HG03095 (cell line): ENCODE measurements around the gene CHST8.
"Not testable (repeated sequence)": the region's sequence is repeated elsewhere in the genome, so short reads cannot be mapped to it uniquely, and the experiment has no call there.

Experiments
- ATAC-seq: cut with Tn5 transposase; IDR thresholded peaks from one replicate; pipeline ENCODE4 v1.9.1; 2021; ENCODE audit warnings: moderate library complexity; ENCODE audit not compliant: unreplicated experiment

The CHST8 gene

DNA sequence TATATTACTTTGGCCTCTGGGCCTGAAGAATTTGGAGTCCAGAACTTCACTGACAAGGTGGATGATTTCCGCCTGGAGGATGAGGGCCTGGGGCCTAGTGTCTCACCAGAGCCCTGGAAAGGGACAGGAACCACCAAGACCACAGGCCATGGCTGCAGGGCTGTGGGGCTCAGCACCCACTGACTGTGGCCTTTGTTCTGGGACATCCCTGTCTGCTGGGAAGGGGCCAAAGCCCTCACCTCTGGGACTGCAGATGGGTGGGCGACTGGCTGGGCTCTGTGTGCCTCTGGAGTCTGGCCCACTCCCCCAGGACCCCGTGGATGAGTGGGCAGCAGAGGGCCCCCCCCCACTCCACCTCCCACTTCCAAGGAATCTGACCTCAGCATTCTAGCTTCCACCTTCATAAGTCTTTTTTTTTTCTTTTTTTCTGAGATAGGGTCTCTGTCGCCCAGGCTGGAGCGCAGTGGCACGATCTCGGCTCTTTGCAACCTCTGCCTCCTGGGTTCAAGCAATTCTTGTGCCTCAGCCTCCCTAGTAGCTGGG is 20.3 kb downstream of the CHST8 start:
- ATAC-seq, result no peak

DNA sequence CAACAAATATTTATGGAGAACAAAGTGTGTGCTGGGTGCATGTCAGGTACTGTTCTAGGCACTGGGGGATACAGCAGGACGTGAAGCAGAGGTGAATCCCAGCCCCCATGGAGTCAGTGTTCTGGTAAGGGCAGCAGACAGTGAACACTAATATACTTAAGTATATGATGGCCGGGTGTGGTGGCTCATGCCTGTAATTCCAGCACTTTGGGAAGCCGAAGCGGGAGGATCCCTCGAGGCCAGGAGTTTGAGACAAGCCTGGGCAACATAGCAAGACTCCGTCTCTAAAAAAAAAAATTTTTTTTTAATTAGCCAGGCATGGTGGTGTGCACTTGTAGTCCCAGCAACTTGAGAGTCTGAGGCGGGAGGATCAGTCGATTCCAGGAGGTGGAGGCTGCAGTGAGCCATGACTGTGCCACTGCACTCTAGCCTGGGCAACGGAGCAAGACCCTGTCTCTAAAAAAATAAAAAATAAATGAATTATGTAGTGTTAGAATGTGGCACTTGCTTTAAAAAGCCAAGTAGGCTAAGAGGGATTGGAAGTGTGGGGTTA is 22.6 kb downstream of the CHST8 start:
- ATAC-seq, result no peak

DNA sequence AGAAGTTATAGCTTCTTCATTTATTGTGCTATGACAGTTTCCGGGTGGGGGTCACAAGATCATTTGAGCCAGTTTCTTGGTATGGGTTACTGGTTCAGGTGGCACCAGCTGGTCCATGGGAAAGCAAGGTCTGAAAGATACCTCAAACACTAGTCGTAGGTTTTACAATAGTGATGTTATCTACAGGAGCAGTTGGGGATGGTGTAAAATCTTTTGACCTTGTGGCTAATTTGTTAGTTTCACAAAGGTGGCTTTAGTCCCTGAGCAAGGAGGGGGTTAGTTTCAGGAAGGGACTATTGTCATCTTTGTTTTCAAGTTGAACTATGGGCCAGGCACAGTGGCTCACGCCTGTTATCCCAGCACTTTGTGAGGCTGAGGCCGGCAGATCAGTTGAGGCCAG is 24.6 kb downstream of the CHST8 start:
- ATAC-seq, result no peak

DNA sequence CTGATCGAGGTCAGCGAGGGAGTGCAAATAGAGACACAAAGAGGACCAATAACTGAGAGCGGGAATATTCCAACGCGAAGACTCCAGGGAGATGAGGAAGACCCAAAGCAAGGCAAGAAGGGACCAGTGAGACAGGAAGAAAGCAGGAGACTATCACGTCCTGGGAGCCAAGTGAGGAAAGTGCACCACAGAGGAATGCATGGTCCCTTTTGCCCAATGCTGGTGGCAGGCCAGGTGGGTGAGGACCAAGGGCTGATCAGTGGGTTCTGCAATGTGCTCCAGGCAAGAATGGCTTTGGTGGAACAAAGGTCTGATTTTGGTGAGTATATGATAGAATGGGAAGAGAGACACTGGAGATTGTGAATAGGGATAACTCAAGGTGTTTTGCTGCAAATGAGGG is 25.4 kb downstream of the CHST8 start:
- ATAC-seq, result no peak

DNA sequence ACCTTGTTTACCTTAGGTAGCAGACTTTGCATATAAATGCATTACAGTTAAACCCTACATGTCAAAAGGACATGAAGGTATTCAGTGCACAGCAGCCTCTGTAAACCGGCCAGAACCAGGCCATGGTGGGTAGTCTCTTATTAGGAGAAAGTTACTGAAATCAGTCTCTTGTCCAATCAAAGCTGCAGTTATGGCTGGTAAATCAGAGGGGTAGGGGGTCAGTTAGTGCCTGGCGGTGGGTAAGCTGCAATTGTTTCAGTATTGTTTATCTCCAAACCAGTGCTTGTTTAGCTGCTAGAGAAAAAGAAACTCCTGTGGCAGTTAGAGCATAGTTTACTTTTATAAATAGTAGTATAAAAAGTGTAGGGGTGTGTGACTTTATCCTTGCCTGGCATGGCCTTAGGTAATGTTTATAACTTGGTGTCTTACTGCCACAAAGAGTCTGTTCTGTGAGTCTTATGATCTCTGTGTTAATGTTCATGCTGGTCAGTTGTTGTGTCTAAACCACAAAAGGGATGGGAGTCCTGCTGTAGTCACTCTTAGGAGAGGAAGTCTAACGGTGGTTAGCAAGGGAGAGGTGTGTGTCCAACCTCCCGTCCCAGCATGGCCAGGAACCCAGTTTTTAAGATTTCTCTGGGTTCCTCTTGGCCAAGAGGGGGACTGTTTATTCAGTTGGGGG is 28.0 kb downstream of the CHST8 start:
- no peak for ATAC-seq

DNA sequence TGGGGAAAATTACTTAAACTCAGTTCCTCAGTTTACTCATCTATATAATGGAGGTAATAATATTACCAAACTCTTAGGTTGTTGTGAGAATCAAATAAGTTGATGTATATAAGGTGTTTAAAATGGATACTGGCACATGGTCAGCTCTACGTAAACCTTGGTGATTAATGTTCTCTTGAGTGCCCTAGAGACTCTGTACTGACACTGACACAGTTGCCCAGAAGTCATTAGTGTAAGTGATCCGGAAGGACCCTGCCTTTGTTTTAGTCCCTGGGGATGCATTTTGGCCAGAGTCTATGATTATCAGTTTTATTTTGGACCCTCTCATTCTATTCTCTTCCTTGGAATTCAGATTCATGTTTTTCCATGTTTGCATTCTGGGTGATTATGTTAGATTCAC is 31.9 kb downstream of the CHST8 start:
- no peak for ATAC-seq

DNA sequence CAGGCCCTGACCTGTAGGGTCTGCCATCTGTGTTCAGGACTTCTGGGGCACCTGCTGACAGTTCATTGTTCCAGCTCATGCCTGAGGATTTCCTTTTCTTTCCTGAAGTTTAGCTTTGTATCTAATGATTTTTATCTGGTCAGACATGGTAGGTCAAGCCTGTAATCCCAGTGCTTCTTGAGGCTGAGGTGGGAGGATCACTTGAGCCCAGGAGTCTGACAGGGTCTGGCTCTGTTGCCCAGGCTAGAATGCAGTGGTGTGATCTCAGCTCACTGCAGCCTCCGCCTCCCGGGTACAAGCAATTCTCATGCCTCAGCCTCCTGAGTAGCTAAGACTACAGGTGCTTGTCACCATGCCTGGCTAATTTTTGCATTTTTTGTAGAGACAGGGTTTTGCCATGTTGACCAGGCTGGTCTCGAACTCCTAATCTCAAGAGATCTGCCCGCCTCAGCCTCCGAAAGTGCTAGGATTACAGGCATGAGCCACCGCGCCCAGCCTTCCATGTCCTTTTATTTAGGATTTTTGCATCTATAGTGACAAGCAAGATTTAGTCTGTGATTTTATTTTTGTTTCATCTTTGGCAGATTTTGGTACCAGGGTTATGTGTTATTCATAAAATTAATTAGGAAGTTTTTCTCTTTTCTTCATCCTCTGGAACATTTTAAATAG is 33.2 kb downstream of the CHST8 start:
- ATAC-seq, result no peak

DNA sequence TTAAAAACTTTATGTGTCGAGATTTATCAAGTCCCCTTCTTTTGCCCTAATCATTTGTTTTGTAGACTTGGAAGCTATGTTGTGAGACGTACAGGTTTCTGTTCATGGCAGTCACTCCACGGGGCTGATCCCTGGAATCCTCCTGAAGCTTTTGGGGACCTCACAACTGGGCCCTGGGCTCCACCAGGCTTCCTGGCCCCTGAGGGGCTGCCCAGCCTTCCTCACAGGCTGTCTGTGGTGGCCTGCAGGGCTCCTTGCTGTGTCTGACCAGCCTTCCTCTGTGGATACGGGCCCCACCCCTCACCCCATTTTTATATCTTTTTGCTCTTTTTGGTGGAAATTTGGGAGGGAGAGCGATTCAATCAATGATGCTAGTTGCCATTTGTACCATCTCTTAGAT is 38.1 kb downstream of the CHST8 start:
- ATAC-seq, result no peak

DNA sequence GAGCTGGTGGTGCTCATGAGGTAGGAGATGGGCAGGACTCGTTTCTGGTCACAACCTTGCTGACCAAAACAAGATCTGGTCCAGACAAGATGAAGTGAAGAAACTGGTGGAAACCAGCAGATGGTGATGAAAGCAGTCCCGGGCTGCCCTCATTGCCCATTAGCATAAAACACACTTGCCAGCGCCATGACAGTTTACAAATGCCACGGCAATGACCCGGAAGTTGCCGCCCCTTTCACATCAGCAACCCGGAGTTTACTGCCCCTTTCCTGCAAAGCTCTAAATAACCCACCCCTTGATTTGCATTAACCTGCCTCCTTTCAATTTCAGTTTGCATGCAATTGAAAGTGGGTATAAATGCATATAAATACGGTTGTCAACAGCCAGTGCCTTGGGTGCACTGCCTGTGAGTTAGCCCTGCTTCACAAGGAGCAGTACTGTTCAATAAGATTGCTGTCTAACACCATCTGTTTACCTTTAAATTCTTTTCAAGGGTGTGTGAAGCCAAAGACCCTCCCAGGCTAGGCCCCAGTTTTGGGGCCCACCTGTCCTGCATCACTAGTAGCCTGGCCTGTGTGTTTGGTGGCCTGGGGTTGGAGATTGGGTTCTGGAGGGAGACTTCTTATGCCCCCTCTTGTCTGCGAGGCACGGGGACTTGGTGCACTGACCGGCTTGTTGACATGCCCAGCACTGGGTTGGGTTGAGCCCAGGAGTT is 38.8 kb downstream of the CHST8 start:
- ATAC-seq, result no peak

DNA sequence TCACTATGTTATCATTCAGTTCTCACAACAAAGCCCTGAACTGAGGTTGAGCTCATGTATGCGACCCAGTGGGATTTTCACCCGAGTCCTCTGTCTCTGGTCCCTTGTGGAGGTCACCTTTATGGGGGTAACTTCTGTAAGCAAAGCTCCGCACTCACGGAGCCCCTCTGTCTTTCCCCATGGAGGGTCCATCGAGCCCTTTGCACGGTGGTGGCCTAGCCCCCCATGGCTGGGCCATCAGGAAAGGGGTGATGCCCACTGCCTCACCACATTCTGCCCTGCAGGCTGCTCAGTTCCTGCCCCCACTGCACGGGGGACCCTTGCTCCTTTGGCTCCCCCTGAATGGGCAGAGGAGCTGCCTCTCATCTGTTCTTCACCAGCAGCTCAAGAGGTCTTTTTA is 39.6 kb downstream of the CHST8 start:
- no peak for ATAC-seq

DNA sequence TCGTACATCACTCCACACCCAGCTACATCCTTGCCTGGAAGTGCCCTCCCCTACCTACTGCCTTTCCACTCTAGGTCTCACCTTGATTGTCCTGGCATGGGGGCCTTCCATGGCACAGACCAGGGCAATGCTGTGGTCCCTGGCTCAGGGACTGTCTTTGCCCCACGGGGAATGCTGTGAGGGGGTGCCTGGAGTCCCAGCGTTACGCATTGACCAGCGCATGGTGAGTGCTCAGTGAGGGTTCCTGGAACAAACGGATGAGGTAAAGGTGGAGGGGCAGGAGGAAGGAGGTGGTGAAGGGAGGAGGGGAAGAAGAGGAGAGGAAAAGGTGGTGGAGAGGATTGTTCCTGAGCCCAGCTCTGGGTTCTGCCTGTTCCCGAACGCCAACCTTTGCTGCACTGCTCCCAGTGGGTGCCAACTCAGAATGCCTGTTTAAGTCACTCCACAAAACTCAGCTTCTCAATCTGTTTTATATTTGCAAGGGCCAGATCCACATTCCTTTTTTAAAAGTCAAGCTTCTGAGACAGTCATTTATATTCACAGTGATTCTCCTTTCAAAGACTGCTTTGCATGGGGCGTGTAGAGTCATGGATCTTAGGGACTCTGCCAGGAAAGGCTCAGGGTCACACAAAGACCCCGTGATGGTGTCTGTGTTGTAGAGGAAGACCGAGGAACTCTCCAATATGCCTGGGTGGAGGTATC is 40.8 kb downstream of the CHST8 start:
- no peak for ATAC-seq

DNA sequence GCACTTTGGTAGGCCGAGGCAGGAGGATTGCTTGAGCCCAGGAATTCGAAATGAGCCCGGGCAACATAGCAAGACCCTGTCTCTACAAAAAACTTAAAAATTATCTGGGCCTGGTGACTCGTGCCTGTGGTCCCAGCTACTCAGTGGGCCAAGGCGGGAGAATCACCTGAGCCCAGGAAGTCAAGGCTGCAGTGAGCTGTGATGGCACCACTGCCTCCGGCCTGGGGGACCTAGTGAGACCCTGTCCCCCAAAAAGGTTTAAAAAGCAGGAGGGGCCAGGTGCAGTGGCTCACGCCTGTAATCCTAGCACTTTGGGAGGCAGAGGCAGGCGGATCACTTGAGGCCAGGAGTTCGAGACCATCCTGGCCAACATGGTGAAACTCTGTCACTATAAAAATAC is 41.6 kb downstream of the CHST8 start:
- not testable (repeated sequence) for ATAC-seq

DNA sequence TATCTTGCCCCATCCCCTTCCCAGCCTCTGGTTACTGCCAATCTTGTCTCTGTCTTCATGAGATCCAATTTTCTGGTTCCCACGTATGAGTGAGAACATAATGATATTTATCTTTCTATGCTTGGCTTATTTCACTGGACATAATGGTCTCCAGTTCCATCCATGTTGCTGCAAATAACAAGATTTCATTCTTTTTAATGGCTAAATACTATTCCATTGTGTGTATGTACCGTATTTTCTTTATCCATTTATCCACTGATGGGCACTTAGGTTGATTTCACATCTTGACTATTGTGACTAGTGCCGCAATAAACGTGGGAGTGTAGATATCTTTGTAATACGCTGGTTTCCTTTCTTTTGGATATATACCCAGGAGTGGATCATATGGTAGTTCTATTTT is 43.0 kb downstream of the CHST8 start:
- no peak for ATAC-seq

DNA sequence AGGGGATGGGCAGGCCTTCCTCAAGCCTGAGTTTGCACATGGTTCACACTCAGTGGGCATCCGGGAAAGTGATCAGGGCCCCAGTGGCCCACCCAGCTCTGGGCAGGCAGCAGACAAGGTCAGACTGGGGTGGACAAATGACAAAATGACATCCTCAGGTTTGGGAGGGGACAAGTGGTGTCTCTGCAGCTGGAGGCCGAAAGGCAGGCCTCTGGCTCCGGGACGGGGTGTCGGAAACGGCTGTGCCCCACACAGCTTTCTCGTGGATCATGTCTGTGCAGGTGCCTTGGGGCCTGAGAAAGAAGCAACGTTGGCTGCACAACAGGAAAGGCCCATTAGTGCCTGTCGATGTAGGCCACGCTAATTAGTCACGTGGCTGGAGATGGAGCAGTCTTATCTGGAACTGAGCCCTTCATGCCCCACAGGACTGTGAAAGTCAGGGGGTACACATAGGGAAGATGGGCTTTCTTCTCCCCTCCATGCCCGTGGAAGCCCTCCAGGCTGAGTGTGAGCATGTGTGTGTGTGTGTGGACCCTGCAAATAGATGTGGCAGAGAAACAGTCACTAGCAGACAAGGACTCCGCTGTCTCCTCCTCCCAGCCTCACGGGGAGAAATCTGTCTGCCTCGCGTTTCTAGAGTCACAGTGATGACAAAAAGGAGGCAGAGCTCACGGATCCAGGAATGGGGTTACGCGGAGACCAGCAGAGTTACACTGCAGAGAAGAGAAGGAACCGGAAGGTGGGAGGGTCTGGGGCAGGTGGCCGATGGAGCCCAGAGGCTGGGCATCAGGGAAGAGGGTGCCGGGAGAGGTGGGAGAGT is 44.2 kb downstream of the CHST8 start:
- ATAC-seq, result no peak

DNA sequence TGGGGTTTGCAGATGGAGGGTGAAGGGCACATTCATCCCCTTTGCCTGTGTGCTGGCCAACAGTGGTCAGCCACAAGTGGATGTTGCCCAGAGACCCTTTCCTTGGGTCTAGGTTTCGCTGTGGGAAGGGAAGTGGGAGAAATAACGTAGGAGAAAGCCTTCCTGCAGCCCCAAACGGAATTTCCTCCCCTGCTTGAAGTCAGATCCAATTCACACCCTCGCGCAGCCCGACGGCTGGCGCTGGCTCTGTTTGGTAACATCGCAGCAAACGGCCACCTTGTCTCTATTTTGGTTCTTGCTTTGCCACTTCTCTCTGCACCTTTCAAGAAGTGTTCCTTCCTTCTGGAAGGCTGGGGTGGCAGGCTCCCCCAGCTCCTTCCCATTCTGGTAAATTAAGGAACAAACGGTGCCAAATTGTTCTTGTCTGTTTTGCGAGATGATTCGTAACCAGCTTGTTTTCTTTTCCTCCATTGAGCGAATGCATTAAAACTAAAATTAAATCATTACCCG is 45.4 kb downstream of the CHST8 start:
- ATAC-seq, result no peak

DNA sequence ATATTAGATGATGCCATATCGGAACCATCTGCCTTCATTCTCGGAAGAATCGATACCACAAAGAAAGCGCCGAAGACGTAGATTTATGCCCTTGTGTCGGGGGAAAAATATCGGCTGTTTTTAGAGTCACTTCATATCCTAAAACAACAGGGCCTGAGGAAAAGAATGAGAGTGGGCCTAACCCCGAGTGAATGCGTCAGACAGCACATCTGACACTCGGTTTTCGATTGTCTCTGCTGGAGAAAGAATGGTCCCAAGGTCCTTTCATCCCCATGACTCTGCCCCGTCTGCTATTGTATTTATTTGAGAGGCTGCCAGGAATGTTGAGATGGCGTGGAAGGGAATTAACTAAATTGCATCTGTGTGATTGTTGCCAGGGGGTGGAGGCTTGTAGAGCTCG is 46.1 kb downstream of the CHST8 start:
- no peak for ATAC-seq

DNA sequence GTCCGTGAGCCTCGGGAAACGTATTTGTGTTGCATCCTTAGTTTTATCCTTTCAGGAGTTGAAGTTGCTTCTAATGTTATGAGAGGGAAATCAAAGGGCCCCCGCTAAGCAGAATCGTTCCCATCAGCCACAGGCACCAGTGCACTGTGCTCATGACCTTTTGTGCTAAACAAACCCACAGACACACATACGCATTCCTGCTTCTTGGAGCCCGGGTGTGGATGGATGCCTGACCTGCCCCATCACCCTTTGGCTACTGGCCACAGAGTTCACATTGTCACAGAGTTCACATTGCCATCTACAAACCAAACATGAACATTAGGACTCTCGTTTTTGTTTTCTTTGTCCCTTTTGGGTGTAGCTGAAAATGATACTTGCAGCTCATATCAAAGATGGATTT is 47.2 kb downstream of the CHST8 start:
- no peak for ATAC-seq

DNA sequence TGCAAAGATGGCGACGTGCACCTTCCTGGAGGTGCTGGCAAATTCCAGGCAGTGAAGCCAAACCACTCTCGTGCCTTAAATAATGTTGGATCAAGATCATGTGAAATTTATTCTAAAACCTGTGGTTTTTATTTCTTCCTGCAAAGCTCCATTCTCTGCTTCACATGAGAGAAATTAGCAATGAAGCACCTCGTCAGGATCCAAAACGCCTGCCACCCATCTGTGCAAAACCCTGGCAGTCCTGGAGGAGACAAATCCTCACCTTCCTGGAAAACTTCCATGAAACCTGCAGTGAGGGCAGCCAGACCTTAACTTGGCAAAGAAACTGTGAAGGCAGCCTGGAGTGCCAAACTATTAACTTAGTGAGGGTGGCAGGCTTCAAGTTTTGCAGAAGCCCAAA is 47.6 kb downstream of the CHST8 start:
- ATAC-seq, result no peak

DNA sequence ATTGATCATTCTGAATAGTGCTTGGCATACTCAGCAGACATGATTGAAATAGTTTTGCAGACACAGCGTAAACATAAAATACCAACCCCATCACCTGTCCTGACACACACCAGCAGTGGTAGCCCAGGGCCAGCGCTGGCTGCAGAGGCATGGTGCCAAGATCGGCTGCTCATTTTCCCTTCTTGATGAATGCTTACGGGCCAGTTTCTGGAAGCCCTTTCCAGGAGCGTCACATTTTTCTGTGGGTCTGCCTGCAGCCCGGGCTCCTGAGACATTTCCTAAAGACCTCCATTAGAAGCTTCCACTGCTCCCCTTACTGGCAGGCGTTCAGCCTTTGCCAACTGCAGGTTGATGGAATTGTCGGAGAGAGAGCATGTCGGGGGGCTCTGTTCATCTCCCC is 48.6 kb downstream of the CHST8 start:
- no peak for ATAC-seq

DNA sequence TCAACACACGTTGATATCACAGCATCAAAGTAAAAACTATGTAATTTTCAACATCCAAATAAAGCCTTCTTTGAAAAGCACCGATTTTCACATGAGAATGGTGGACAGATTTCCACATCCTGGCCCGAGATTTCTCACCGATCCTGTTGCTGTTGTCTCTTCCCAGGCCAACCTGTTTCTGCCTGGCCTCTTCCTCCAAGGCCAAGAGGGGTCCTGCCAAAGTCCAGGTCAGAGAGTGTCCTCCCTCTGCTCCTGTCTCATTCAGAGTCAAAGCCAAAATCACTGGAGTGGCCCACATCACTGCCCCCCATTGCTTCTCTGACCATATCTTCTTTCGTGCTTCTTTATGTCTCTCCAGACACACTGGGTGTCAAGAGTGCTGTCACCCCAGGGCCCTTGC is 49.5 kb downstream of the CHST8 start:
- ATAC-seq, result no peak
